HepG2 (cell line): Measurements from ENCODE around the gene SEPTIN12. TPM values are rescaled to one million over a fixed set of nuclear protein-coding genes. Genes with fewer than 3 reads are reported as not detected.

Experiments
- ATAC-seq: fragments of 200-7000 bp; cut with Tn5 transposase; 3 replicates; pipeline ENCODE4 v1.9.1; 2020; ENCODE audit warnings: mild to moderate bottlenecking, moderate library complexity
- BruUV-seq: library from RNA; stranded (reverse); fragments of 400-500 nt; replicated peaks from 2 replicates; lab custom pipeline; 2021; lab: Mats Ljungman, UMichigan
- CTCF ChIA-PET: fragments of 300-600 bp; formaldehyde crosslinking; extraction: SDS; loops from one replicate; lab custom pipeline; 2021; ENCODE audit warnings: low total read pairs, inconsistent platforms, low intra/inter-chr PET ratio; lab: Yijun Ruan, JAX
- POLR2A ChIA-PET: fragments of 350-600 bp; sonication (Branson Sonifier 250); formaldehyde crosslinking; loops from one replicate; lab custom pipeline; 2020; ENCODE audit warnings: antibody characterized with exemption, inconsistent platforms; lab: Yijun Ruan, JAX
- DNase-seq: peaks from one replicate; pipeline ENCODE4 v3.0.0-alpha.2; 2015; ENCODE audit warnings: low spot score
- FAIRE-seq: peaks from 3 replicates; lab custom pipeline; 2011; peaks lifted over from hg19 to GRCh38; lab: Jason Lieb, UNC
- H2AFZ ChIP-seq: one replicate; pipeline ENCODE4 v1.6.1; 2011; ENCODE audit warnings: low read length, inconsistent platforms
- H3K27ac ChIP-seq: fragments of 300-600 bp; 3 replicates; pipeline ENCODE4 v1.8.0; 2011; ENCODE audit warnings: mixed run types, mild to moderate bottlenecking, mixed read lengths, low read length, inconsistent platforms; ENCODE audit not compliant: insufficient read depth; ENCODE audit errors: extremely low read length
- H3K27me3 ChIP-seq, 2 experiments: fragments of 200-600 bp in 1 of 2; 2 replicates in 1 of 2; 3 replicates in 1 of 2; pipeline versions ENCODE4 v1.6.0 to v1.8.0; 2011; ENCODE audit warnings: low read length in 2 of 2, mild to moderate bottlenecking in 2 of 2, moderate library complexity in 2 of 2, inconsistent platforms in 1 of 2; ENCODE audit not compliant: insufficient read depth in 2 of 2, control insufficient read depth in 1 of 2
- H3K36me3 ChIP-seq, 2 experiments: fragments of 200-600 bp in 1 of 2; replicated peaks in 1 of 2; 2 replicates in 1 of 2; 3 replicates in 1 of 2; pipeline versions ENCODE4 v1.5.1 to v1.8.0; 2011; ENCODE audit warnings: low read length in 2 of 2, inconsistent platforms in 1 of 2; ENCODE audit not compliant: insufficient read depth in 2 of 2, control insufficient read depth in 1 of 2
- H3K4me1 ChIP-seq: 2 replicates; pipeline ENCODE4 v1.5.1; 2012; ENCODE audit warnings: low read length, inconsistent platforms; ENCODE audit not compliant: insufficient read depth
- H3K4me2 ChIP-seq: 2 replicates; pipeline ENCODE4 v1.6.0; 2011; ENCODE audit warnings: low read depth, low read length, inconsistent platforms
- H3K4me3 ChIP-seq, 3 experiments: fragments of 200-600 bp in 1 of 3; sonication (generic), shearing (Covaris generic) in 1 of 3; replicated peaks in 1 of 3; 2 replicates each; pipeline ENCODE4 v1.5.1; 2011 to 2016; ENCODE audit warnings: low read length in 3 of 3, inconsistent platforms in 2 of 3, low read depth in 2 of 3, mild to moderate bottlenecking in 2 of 3, control low read depth in 1 of 3, mixed read lengths in 1 of 3; ENCODE audit not compliant: insufficient read depth in 1 of 3
- H3K79me2 ChIP-seq: one replicate; pipeline ENCODE4 v1.6.1; 2011; ENCODE audit warnings: low read length, inconsistent platforms; ENCODE audit not compliant: insufficient read depth
- H3K9ac ChIP-seq: 2 replicates; pipeline ENCODE4 v1.6.0; 2011; ENCODE audit warnings: mild to moderate bottlenecking, low read depth, low read length, inconsistent platforms; ENCODE audit not compliant: insufficient read depth
- H3K9me3 ChIP-seq: 2 replicates; pipeline ENCODE4 v1.5.1; 2012; ENCODE audit warnings: mild to moderate bottlenecking, low read length
- H4K20me1 ChIP-seq: 2 replicates; pipeline ENCODE4 v1.6.0; 2011; ENCODE audit warnings: inconsistent platforms, mild to moderate bottlenecking, low read length, moderate library complexity; ENCODE audit not compliant: insufficient read depth
- NCOA1 ChIP-seq: sonication (generic); formaldehyde crosslinking; IDR thresholded peaks from 2 replicates; pipeline ENCODE4 v1.9.0; 2021; ENCODE audit warnings: missing genetic modification reagents
- PLRG1 ChIP-seq: fragments of 450-650 bp; conservative IDR thresholded peaks from 2 replicates; pipeline ENCODE4 v1.6.1; 2016
- ZFX ChIP-seq: sonication (generic); formaldehyde crosslinking; IDR thresholded peaks from 2 replicates; pipeline ENCODE4 v1.4.0; 2020; ENCODE audit warnings: mild to moderate bottlenecking, low read depth, missing genetic modification reagents, moderate library complexity
- ZNF280D ChIP-seq: sonication (generic); formaldehyde crosslinking; IDR thresholded peaks from 2 replicates; pipeline ENCODE4 v1.5.1; 2020; ENCODE audit warnings: mild to moderate bottlenecking, missing genetic modification reagents
- WGBS: methylation state at CpG from one replicate; pipeline ENCODE4 v1.1.6; 2017; ENCODE audit warnings: low lambda C conversion rate; 5-methylcytosine and 5-hydroxymethylcytosine counted together
- in situ Hi-C: cut with HindIII; loops from 2 replicates; pipeline ENCODE4 v1.10.0; 2017; ENCODE audit warnings: low pct_unique_long_range_greater_than_20kb; ENCODE audit not compliant: extremely low pct_ligation_motif_present
- intact Hi-C: fragments of 100-400 bp; cut with micrococcal nuclease; formaldehyde crosslinking; loops from one replicate; pipeline ENCODE4 v1.10.0; 2022; ENCODE audit not compliant: unreplicated experiment
- polyA plus RNA-seq, 8 experiments: library from polyadenylated mRNA; depleted of rRNA in 3 of 8; stranded (reverse) in 7 of 8; unstranded in 1 of 8; fragments of >200 nt; fragmentation: Illumina TruSeq in 4 of 8; extraction: Trizol in 4 of 8; gene quantifications; 2 replicates each; pipeline versions ENCODE4 v1.2.1 to v1.2.3, GENCODE V29; 2011 to 2016; ENCODE audit warnings: low read depth in 4 of 8, missing spikeins in 1 of 8, mixed read lengths in 1 of 8; ENCODE audit not compliant: insufficient read depth in 1 of 8
- total RNA-seq, 5 experiments: library from RNA; depleted of rRNA; stranded (reverse); fragments of >200 nt; fragmentation: Illumina TruSeq; extraction: Trizol; gene quantifications; 2 replicates each; pipeline ENCODE4 v1.2.3, GENCODE V29; 2016; ENCODE audit warnings: low read depth in 1 of 5
- TF ChIP-seq, protein P1 (sequence below): sonication (generic); formaldehyde crosslinking; IDR thresholded peaks from 2 replicates; pipeline ENCODE4 v1.8.0; 2022; ENCODE audit warnings: mild to moderate bottlenecking, missing genetic modification reagents

SEPTIN12 gene
- total and polyA plus RNA-seq, 2 of the 13 experiments (the other 11 are each of a cell fraction or from before 2014, with no cell fraction given), result 0.22 TPM; not detected in 1

- TF ChIP-seq, protein P1, sequence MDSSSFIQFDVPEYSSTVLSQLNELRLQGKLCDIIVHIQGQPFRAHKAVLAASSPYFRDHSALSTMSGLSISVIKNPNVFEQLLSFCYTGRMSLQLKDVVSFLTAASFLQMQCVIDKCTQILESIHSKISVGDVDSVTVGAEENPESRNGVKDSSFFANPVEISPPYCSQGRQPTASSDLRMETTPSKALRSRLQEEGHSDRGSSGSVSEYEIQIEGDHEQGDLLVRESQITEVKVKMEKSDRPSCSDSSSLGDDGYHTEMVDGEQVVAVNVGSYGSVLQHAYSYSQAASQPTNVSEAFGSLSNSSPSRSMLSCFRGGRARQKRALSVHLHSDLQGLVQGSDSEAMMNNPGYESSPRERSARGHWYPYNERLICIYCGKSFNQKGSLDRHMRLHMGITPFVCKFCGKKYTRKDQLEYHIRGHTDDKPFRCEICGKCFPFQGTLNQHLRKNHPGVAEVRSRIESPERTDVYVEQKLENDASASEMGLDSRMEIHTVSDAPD (CRISPR knock-in tag), result no peak
- TF ChIP-seq ZFX (CRISPR knock-in tag), result no peak
Observed at GRCh38 chr16:4799171-4799855, 11.2 kb upstream of the SEPTIN12 start (continued).

DNA sequence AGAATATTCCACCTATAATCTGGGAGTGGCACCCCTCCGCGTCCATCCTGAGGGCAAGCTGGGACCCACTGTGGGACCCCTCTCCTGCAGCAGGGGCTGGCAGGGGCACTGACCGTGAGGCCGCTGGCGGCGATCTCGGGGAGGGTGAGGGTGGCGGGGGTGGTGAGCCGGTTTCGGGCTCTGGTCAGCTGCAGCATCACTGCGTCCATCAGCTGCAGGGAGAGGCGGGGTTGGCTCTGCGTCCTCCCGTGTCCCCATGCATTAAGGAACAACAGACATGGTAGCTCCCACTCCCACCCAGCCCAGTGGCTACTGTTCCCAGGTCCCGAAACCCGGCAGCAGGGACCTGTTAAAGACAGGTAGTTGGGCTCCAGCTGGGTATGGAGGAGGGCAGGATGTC lies 10.3 kb upstream of the SEPTIN12 start:
- TF ChIP-seq NCOA1 (CRISPR knock-in tag) (no peak), ZNF280D (CRISPR knock-in tag) (no peak), PLRG1 (no peak)
- DNase-seq (no peak), FAIRE-seq (no peak), ATAC-seq (no peak)
- 97% methylated on average over 12 of the region's 16 CpGs for WGBS
- H3K4me3 ChIP-seq, result no peak overlapping the region
- peaks cover 23% of the 10 kb centered on the region for H3K4me1 ChIP-seq
- no TSS peak for BruUV-seq
- no peak overlapping the region for H2AFZ ChIP-seq
- intact Hi-C loops, result no loop called here
- H3K27ac ChIP-seq, result no peak overlapping the region
- H3K9me3 ChIP-seq, result no peaks in the 10 kb centered on the region
- in situ Hi-C loops, result no loop called here
- CTCF ChIA-PET, result no interaction called here
- no peaks in the 10 kb centered on the region for H3K79me2 ChIP-seq
- H4K20me1 ChIP-seq, result no peaks in the 10 kb centered on the region
- POLR2A ChIA-PET, result no interaction called here
- H3K27me3 ChIP-seq, result no peaks in the 10 kb centered on the region
- no peak overlapping the region for H3K9ac ChIP-seq
- H3K4me2 ChIP-seq, result no peak overlapping the region
- peaks cover 0 to 8% of the 10 kb centered on the region in 2 experiments; a peak in 2 of 5 replicates for H3K36me3 ChIP-seq
